Measurements from ENCODE around the gene DGCR2.
"Not testable (repeated sequence)": the region's sequence is repeated elsewhere in the genome, so short reads cannot be mapped to it uniquely, and the experiment has no call there.

DNA sequence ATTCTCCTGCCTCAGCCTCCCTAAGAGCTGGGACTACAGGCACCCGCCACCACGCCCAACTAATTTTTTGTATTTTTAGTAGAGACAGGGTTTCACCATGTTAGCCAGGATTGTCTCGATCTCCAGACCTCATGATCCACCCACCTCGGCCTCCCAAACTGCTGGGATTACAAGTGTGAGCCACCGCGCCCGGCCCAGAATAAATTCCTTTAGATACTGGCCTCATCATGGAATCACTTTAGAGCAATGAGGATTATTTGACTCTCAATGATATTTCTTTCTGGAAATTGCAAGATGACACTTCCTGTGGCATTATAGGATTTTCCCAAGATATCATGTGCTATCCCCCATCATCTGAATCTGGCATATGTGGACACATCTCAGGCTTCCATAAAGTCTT lies 108.8 kb downstream of the DGCR2 start:
- TF ChIP-seq, protein P1, sequence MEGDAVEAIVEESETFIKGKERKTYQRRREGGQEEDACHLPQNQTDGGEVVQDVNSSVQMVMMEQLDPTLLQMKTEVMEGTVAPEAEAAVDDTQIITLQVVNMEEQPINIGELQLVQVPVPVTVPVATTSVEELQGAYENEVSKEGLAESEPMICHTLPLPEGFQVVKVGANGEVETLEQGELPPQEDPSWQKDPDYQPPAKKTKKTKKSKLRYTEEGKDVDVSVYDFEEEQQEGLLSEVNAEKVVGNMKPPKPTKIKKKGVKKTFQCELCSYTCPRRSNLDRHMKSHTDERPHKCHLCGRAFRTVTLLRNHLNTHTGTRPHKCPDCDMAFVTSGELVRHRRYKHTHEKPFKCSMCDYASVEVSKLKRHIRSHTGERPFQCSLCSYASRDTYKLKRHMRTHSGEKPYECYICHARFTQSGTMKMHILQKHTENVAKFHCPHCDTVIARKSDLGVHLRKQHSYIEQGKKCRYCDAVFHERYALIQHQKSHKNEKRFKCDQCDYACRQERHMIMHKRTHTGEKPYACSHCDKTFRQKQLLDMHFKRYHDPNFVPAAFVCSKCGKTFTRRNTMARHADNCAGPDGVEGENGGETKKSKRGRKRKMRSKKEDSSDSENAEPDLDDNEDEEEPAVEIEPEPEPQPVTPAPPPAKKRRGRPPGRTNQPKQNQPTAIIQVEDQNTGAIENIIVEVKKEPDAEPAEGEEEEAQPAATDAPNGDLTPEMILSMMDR (IDR thresholded peaks at IDR 0.05), result not testable (repeated sequence)
- TF ChIP-seq POLR2A (IDR thresholded peaks at IDR 0.05), result not testable (repeated sequence)

Data from adrenal gland (tissue), 5 donors.